Natural killer cell (primary cell): Measurements from ENCODE around the gene TRPM1. TPM values are rescaled to one million over a fixed set of nuclear protein-coding genes. Genes with fewer than 3 reads are reported as not detected.

Source experiments
- ATAC-seq, 3 donors: fragments of 150-1000 bp in 2 of 3; fragments of 200-7000 bp in 1 of 3; cut with Tn5 transposase; 1 replicate in 1 of 3; 2 replicates in 2 of 3; pipeline ENCODE4 v1.10.0; 2021; ENCODE audit warnings: mild to moderate bottlenecking in 2 of 3, moderate library complexity in 2 of 3
- DNase-seq, 2 donors: peaks; one replicate each; pipeline versions ENCODE4 v3.0.0 to v3.0.0-alpha.2; 2013 to 2021; ENCODE audit warnings: mixed read lengths in 1 of 2
- H3K27ac ChIP-seq: one replicate; pipeline ENCODE4 v1.5.1; 2013; ENCODE audit warnings: mild to moderate bottlenecking, low read length
- H3K27me3 ChIP-seq: one replicate; pipeline ENCODE4 v1.6.1; 2013; ENCODE audit warnings: low read length; ENCODE audit not compliant: control insufficient read depth, insufficient read depth
- H3K36me3 ChIP-seq: one replicate; pipeline ENCODE4 v1.6.1; 2013; ENCODE audit warnings: low read length; ENCODE audit not compliant: control insufficient read depth, insufficient read depth
- H3K4me1 ChIP-seq: one replicate; pipeline ENCODE4 v1.6.1; 2013; ENCODE audit warnings: low read length; ENCODE audit not compliant: control insufficient read depth, insufficient read depth
- H3K4me3 ChIP-seq: one replicate; pipeline ENCODE4 v1.5.1; 2013; ENCODE audit warnings: low read length
- H3K9me3 ChIP-seq: one replicate; pipeline ENCODE4 v1.6.1; 2013; ENCODE audit warnings: low read length; ENCODE audit not compliant: control insufficient read depth, insufficient read depth
- H3K27ac Mint-ChIP-seq, 2 donors: one replicate each; pipeline ENCODE4 v1.8.0; 2022; ENCODE audit warnings: mild to moderate bottlenecking in 2 of 2, mixed read lengths in 2 of 2, moderate library complexity in 1 of 2
- H3K27me3 Mint-ChIP-seq, 2 donors: one replicate each; pipeline ENCODE4 v1.8.0; 2022; ENCODE audit warnings: low read depth in 2 of 2, mixed read lengths in 2 of 2
- H3K36me3 Mint-ChIP-seq: one replicate; pipeline ENCODE4 v1.8.0; 2022; ENCODE audit warnings: mixed read lengths
- H3K4me1 Mint-ChIP-seq, 2 donors: one replicate each; pipeline ENCODE4 v1.8.0; 2022; ENCODE audit warnings: mixed read lengths in 2 of 2
- H3K4me3 Mint-ChIP-seq: one replicate; pipeline ENCODE4 v1.8.0; 2022; ENCODE audit warnings: mild to moderate bottlenecking, moderate library complexity, mixed read lengths
- H3K9me3 Mint-ChIP-seq, 2 donors: one replicate each; pipeline ENCODE4 v1.8.0; 2022; ENCODE audit warnings: mixed read lengths in 2 of 2
- WGBS: methylation state at CpG from one replicate; pipeline ENCODE4 v1.1.7; 2013; ENCODE audit warnings: missing lambda C conversion rate; ENCODE audit not compliant: insufficient coverage; 5-methylcytosine and 5-hydroxymethylcytosine counted together
- intact Hi-C: fragments of 100-400 bp; cut with micrococcal nuclease; formaldehyde crosslinking; loops from one replicate; pipeline ENCODE4 v1.14.2; 2022
- total RNA-seq, 4 donors: library from RNA; stranded (reverse); fragments of 120-200 nt in 1 of 4; gene quantifications; one replicate each; pipeline versions ENCODE4 v1.2.3 to v1.2.4, GENCODE V29; 2013 to 2022
- TF ChIP-seq, protein P1 (sequence below): fragments of 200-600 bp; IDR thresholded peaks from one replicate; pipeline ENCODE4 v1.8.0; 2022; ENCODE audit warnings: antibody characterized with exemption

The TRPM1 gene
- total RNA-seq, 3 donors from 2014 or later (not counting 1 experiment from before 2014, with no cell fraction given) = not detected

DNA sequence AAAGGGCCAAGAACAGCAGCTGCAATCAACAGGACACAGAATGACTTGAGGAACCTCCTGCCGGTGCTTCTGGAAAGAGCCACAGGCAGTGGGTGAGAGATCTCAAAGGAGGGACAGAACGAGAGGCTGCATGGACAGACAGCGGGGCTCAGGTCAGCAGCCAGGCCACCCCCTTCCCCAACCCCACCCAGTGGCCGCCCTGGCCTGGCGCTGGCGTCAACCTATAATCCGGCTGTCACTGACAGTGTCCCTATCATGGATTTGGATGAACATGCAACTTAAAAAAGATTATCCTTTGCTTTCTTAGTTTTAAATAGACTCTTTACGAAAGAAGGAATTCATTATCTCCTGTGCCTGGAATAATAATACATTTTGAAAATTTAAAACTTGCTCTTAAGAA, 54.1 kb downstream of the TRPM1 start:
- DNase-seq (no peak), ATAC-seq (no peak)
- intact Hi-C loops = loop anchor here (10.0 kb wide), 1 partner anchor 53 kb away; the partner anchor contains the start of gene MTMR10
- no peaks in the 10 kb centered on the region for H3K27me3 ChIP-seq
- TF ChIP-seq, protein P1, sequence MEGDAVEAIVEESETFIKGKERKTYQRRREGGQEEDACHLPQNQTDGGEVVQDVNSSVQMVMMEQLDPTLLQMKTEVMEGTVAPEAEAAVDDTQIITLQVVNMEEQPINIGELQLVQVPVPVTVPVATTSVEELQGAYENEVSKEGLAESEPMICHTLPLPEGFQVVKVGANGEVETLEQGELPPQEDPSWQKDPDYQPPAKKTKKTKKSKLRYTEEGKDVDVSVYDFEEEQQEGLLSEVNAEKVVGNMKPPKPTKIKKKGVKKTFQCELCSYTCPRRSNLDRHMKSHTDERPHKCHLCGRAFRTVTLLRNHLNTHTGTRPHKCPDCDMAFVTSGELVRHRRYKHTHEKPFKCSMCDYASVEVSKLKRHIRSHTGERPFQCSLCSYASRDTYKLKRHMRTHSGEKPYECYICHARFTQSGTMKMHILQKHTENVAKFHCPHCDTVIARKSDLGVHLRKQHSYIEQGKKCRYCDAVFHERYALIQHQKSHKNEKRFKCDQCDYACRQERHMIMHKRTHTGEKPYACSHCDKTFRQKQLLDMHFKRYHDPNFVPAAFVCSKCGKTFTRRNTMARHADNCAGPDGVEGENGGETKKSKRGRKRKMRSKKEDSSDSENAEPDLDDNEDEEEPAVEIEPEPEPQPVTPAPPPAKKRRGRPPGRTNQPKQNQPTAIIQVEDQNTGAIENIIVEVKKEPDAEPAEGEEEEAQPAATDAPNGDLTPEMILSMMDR = no peak
- 94% methylated on average over 7 of the region's 8 CpGs for WGBS
- H3K9me3 ChIP-seq = no peaks in the 10 kb centered on the region
- H3K4me3 ChIP-seq = no peak overlapping the region
- Mint-ChIP-seq H3K27ac (no peak overlapping the region), H3K4me3 (no peak overlapping the region), H3K36me3 (no peaks in the 10 kb centered on the region), H3K27me3 (peaks cover 3 to 6% of the 10 kb centered on the region in 2 donors), H3K9me3 (no peaks in the 10 kb centered on the region), H3K4me1 (peaks cover 23% of the 10 kb centered on the region in 2 donors)
- H3K36me3 ChIP-seq = no peaks in the 10 kb centered on the region
- no peak overlapping the region for H3K27ac ChIP-seq
- H3K4me1 ChIP-seq = peaks cover 26% of the 10 kb centered on the region

DNA sequence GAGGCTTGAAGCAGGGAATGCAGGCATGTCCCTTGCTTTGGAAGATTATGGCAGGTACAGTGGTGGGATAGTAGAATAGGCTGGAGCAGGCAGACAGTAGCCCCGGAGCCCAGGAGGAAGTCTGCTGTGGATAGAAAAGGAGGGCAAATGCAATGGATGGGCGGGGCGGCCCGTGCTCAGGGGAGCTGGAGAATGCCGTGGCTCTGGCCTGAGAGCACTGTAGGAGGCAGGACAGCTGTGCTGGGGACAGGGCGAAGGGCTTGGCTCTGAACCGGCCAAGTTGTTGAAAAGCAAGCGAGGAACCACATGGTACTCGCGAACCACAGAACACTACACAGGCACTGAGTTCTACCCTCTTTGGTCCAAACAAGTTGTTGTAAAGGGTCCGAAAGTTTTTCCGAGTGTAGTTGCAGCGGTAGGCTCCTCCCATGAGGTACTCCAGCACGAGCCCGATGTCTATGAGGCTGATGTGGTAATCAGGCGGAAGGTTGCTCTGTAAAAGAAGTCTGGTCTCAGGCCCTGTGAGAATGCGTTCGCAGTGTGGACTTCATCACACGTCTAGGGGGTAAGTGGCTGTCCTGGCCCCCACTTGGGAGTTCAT, 54.7 kb downstream of the TRPM1 start:
- H3K4me3 ChIP-seq = no peak overlapping the region
- H3K36me3 Mint-ChIP-seq = no peaks in the 10 kb centered on the region
- WGBS = 94% methylated on average over 19 of the region's 19 CpGs
- H3K4me1 Mint-ChIP-seq = peaks cover 20 to 23% of the 10 kb centered on the region in 2 donors
- DNase-seq (no peak), ATAC-seq (peak in 1 of 3 donors; percentile 17)
- H3K27me3 ChIP-seq = no peaks in the 10 kb centered on the region
- peaks cover 26% of the 10 kb centered on the region for H3K4me1 ChIP-seq
- peaks cover 6 to 8% of the 10 kb centered on the region in 2 donors for H3K27me3 Mint-ChIP-seq
- H3K9me3 ChIP-seq = no peaks in the 10 kb centered on the region
- no peaks in the 10 kb centered on the region for H3K9me3 Mint-ChIP-seq
- H3K27ac ChIP-seq = no peak overlapping the region
- H3K27ac Mint-ChIP-seq = no peak overlapping the region
- TF ChIP-seq, protein P1 = no peak
- intact Hi-C loops = loop anchor here (10.0 kb wide), 1 partner anchor 52 kb away; the partner anchor contains the start of gene MTMR10
- H3K36me3 ChIP-seq = no peaks in the 10 kb centered on the region
- no peak overlapping the region for H3K4me3 Mint-ChIP-seq

DNA sequence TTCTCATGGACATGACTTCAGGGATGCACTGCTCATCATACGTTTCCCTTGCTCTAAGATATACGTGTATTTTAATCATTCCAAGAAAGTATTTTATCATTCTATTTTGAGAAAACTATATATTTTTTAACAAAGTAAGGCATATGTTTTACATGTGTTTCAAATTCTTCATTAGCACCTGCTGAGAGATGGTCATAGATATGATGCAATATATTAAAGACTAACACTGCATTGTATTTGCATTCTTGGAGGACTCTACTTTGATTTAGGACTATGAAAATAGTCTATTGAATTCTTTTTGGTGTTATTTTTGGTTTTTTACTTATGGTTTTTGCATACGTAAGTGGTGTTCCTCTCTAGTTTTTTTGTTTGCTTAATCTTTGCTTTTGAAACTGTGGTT, 55.9 kb downstream of the TRPM1 start:
- Histone ChIP-seq H3K4me3 (no peak overlapping the region), H3K9me3 (no peaks in the 10 kb centered on the region), H3K36me3 (no peaks in the 10 kb centered on the region), H3K27me3 (no peaks in the 10 kb centered on the region), H3K4me1 (peaks cover 18% of the 10 kb centered on the region), H3K27ac (no peak overlapping the region)
- ATAC-seq = no peak
- Mint-ChIP-seq H3K36me3 (no peaks in the 10 kb centered on the region), H3K4me3 (no peak overlapping the region), H3K27ac (no peak overlapping the region), H3K9me3 (no peaks in the 10 kb centered on the region), H3K27me3 (peaks cover 6 to 8% of the 10 kb centered on the region in 2 donors), H3K4me1 (peaks cover 15 to 16% of the 10 kb centered on the region in 2 donors)
- 67% methylated on average over 1 of the region's 3 CpGs for WGBS
- DNase-seq = no peak
- TF ChIP-seq, protein P1 = no peak
- intact Hi-C loops = loop anchor here (10.0 kb wide), 1 partner anchor 51 kb away; the partner anchor contains the start of gene MTMR10
